ENCODE results near the gene TMBIM4. TPM values are rescaled to one million over a fixed set of nuclear protein-coding genes. Genes with fewer than 3 reads are reported as not detected.

TMBIM4 gene
- polyA plus RNA-seq, 2 of the 4 experiments (the other 2 are of a cell fraction): 55.9 to 87.4 TPM

GRCh38 chr12:66144791-66145754 lies 24.7 kb downstream of the TMBIM4 start (continued):
- TF ChIP-seq SMC3 (IDR thresholded peaks at IDR 0.05): peak; percentile 41; the same call in 2 of the 3 replicates
- no peak for TF ChIP-seq HMGXB4 (CRISPR knock-in tag; IDR thresholded peaks at IDR 0.05; ENCODE audit: borderline replicate concordance)

- FAIRE-seq: no peak
Measured at GRCh38 chr12:66143868-66144267, 25.9 kb downstream of the TMBIM4 start.

DNA sequence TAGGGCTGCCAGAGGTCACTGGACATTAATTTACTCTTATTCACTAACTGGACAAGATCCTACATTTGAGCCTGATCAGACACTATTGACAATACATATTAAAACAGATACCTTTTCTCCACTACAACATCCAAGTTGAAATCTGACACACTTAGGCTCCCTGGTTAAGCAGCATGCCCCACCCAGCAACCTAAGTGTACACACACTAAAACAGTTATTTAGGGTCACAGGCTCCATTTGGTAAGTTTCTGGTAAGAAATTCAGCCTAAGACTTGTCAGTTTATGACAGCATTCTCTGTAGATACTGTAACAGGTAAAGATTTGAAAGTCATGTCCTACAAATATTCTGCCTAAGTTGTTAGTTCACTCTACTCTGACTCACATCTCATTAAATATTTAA lies 27.0 kb downstream of the TMBIM4 start:
- no peak for FAIRE-seq
- ChIA-PET POLR2A (no interaction called here), CTCF (no interaction called here)
- H3K4me1 ChIP-seq: no peaks in the 10 kb centered on the region; the same call in 2 of the 3 replicates
- no peak overlapping the region for H3K4me2 ChIP-seq
- no peak overlapping the region for H3K4me3 ChIP-seq
- H3K9me3 ChIP-seq: peaks cover 38% of the 10 kb centered on the region
- H3K27ac ChIP-seq: no peak overlapping the region
- ATAC-seq: no peak
- DNase-seq (ENCODE audit: low read depth in 1 of 2, low spot score in 1 of 2): no peak
- no peak for TF ChIP-seq EP300 (IDR thresholded peaks at IDR 0.05)
- no peak for TF ChIP-seq PBX3 (IDR thresholded peaks at IDR 0.05)
- no peak for TF ChIP-seq KDM5A (IDR thresholded peaks at IDR 0.05)
- no peak for TF ChIP-seq EHMT2 (IDR thresholded peaks at IDR 0.05; ENCODE audit: low read depth)
- TF ChIP-seq, protein P1, sequence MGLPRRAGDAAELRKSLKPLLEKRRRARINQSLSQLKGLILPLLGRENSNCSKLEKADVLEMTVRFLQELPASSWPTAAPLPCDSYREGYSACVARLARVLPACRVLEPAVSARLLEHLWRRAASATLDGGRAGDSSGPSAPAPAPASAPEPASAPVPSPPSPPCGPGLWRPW (IDR thresholded peaks at IDR 0.05): no peak
- TF ChIP-seq PHF8 (IDR thresholded peaks at IDR 0.05; ENCODE audit: borderline replicate concordance, low read depth): no peak
- no peak for TF ChIP-seq POLR2A (IDR thresholded peaks at IDR 0.05; ENCODE audit: low read length)
- TF ChIP-seq HDAC2 (IDR thresholded peaks at IDR 0.05): no peak
- TF ChIP-seq SMC3 (IDR thresholded peaks at IDR 0.05): no peak
- TF ChIP-seq, protein P2, sequence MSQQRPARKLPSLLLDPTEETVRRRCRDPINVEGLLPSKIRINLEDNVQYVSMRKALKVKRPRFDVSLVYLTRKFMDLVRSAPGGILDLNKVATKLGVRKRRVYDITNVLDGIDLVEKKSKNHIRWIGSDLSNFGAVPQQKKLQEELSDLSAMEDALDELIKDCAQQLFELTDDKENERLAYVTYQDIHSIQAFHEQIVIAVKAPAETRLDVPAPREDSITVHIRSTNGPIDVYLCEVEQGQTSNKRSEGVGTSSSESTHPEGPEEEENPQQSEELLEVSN (IDR thresholded peaks at IDR 0.05; ENCODE audit: borderline replicate concordance, low read depth): no peak
- TF ChIP-seq ELK1 (IDR thresholded peaks at IDR 0.05; ENCODE audit: low read depth, low read length): no peak
- TF ChIP-seq MAX (IDR thresholded peaks at IDR 0.05): no peak

More at GRCh38 chr12:66143868-66144267, 25.9 kb downstream of the TMBIM4 start:
- DNase-seq (ENCODE audit: low read depth in 1 of 2, low spot score in 1 of 2): no peak
- Histone ChIP-seq H3K4me3 (no peak overlapping the region), H3K9me3 (peaks cover 32% of the 10 kb centered on the region), H3K4me2 (no peak overlapping the region), H3K27ac (no peak overlapping the region), H3K4me1 (no peaks in the 10 kb centered on the region; the same call in 2 of the 3 replicates)
- TF ChIP-seq CBX2 (IDR thresholded peaks at IDR 0.05; ENCODE audit: borderline replicate concordance, low read depth) (no peak), ZNF302 (CRISPR knock-in tag; IDR thresholded peaks at IDR 0.05) (no peak), SREBF2 (IDR thresholded peaks at IDR 0.05) (no peak), FOSL2 (IDR thresholded peaks at IDR 0.05) (no peak), FOSL2 (CRISPR knock-in tag; IDR thresholded peaks at IDR 0.05) (no peak), NFE2L2 (conservative IDR thresholded peaks at IDR 0.05; ENCODE audit: low read length) (no peak), HOXA7 (CRISPR knock-in tag; IDR thresholded peaks at IDR 0.05) (no peak), RNF2 (IDR thresholded peaks at IDR 0.05; ENCODE audit: borderline replicate concordance, low read depth) (no peak), KDM5A (IDR thresholded peaks at IDR 0.05) (no peak), NR3C1 (IDR thresholded peaks at IDR 0.05) (no peak), PHF8 (IDR thresholded peaks at IDR 0.05; ENCODE audit: borderline replicate concordance, low read depth) (no peak), BCL3 (IDR thresholded peaks at IDR 0.05) (no peak), POLR2AphosphoS2 (conservative IDR thresholded peaks at IDR 0.05; ENCODE audit: low read length) (no peak), HDAC2 (IDR thresholded peaks at IDR 0.05) (no peak), CBX8 (IDR thresholded peaks at IDR 0.05) (no peak), MYC (IDR thresholded peaks at IDR 0.05; ENCODE audit: borderline replicate concordance, low read length) (no peak), KDM1A (IDR thresholded peaks at IDR 0.05; ENCODE audit: low read depth) (no peak)
- TF ChIP-seq, protein P3, sequence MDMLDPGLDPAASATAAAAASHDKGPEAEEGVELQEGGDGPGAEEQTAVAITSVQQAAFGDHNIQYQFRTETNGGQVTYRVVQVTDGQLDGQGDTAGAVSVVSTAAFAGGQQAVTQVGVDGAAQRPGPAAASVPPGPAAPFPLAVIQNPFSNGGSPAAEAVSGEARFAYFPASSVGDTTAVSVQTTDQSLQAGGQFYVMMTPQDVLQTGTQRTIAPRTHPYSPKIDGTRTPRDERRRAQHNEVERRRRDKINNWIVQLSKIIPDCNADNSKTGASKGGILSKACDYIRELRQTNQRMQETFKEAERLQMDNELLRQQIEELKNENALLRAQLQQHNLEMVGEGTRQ (IDR thresholded peaks at IDR 0.05): no peak
- TF ChIP-seq, protein P1 (IDR thresholded peaks at IDR 0.05): no peak
- TF ChIP-seq, protein P4, sequence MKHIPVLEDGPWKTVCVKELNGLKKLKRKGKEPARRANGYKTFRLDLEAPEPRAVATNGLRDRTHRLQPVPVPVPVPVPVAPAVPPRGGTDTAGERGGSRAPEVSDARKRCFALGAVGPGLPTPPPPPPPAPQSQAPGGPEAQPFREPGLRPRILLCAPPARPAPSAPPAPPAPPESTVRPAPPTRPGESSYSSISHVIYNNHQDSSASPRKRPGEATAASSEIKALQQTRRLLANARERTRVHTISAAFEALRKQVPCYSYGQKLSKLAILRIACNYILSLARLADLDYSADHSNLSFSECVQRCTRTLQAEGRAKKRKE (CRISPR knock-in tag; IDR thresholded peaks at IDR 0.05; ENCODE audit: low read depth): no peak
- ATAC-seq: no peak
- WGBS (ENCODE audit: missing lambda C conversion rate): 91% methylated on average over 1 of the region's 1 CpG
- ChIA-PET CTCF (interaction anchor here (0.5 to 1.3 kb wide), 4 partner anchors 13 to 1718 kb away, joined by 3 to 8 read pairs (median 4); partner anchors contain the start of gene LLPH), POLR2A (no interaction called here)

All from A549 (cell line).